Sigmoid colon (tissue), 3 donors: ENCODE results near the gene NR6A1.

Source experiments
- CTCF ChIP-seq, 4 experiments: fragments of 450-650 bp in 3 of 4; fragments of 200-600 bp in 1 of 4; IDR thresholded peaks; one replicate each; pipeline ENCODE4 v1.5.1; 2016 to 2019; ENCODE audit warnings: antibody characterized with exemption in 4 of 4, mild to moderate bottlenecking in 3 of 4, moderate library complexity in 2 of 4
- POLR2A ChIP-seq, 2 donors: fragments of 450-650 bp; IDR thresholded peaks; one replicate each; pipeline ENCODE4 v1.6.1; 2016; ENCODE audit warnings: antibody characterized with exemption in 2 of 2, mild to moderate bottlenecking in 2 of 2, moderate library complexity in 2 of 2

GRCh38 chr9:124530246-124530645 lies 240.9 kb downstream of the NR6A1 start:
- no peak for TF ChIP-seq CTCF (IDR thresholded peaks at IDR 0.05)
- no peak for TF ChIP-seq POLR2A (IDR thresholded peaks at IDR 0.05)
